Astrocyte of the spinal cord (primary cell): ENCODE measurements around the gene TPBGL.

Experiments used
- DNase-seq: peaks from one replicate; pipeline ENCODE4 v3.0.0; 2011; ENCODE audit warnings: low read depth, low spot score
- H3K4me3 ChIP-seq: 2 replicates; pipeline ENCODE4 v1.5.1; 2011; ENCODE audit warnings: low read depth, mild to moderate bottlenecking, low read length, moderate library complexity
- CTCF ChIP-seq: IDR thresholded peaks from 2 replicates; pipeline ENCODE4 v1.5.1; 2012; ENCODE audit warnings: low read depth, mild to moderate bottlenecking, low read length, inconsistent platforms
- in situ Hi-C: cut with HindIII; loops from 2 replicates; pipeline ENCODE4 v1.10.0; 2017; ENCODE audit warnings: low sequenced_read_pairs

Gene TPBGL

DNA sequence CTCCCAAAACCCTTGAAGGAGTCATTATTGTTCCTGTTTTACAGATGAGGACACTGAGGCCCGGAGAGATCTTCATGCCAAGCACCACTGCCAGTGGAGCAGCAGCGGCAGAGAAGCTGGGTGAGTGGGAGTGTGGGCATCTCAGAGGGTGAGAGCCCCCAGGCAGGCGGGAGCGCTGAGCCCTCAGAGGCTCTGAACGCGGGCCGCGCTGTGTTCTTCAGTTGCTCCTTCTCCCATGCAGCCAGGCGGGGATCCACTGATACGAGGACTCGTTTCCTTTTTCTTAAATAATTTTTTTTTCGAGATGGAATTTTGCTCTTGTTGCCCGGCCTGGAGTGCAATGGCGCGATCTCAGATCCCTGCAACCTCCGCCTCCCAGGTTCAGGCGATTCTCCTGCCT, 47.0 kb downstream of the TPBGL start:
- H3K4me3 ChIP-seq: no peak overlapping the region
- TF ChIP-seq CTCF: no peak
- in situ Hi-C loops: no loop called here
- DNase-seq: no peak

GRCh38 chr11:75289511-75289760, 48.9 kb downstream of the TPBGL start:
- no peak for TF ChIP-seq CTCF
- in situ Hi-C loops: no loop called here
- no peak for DNase-seq
- no peak overlapping the region for H3K4me3 ChIP-seq

GRCh38 chr11:75289919-75290318, 49.3 kb downstream of the TPBGL start:
- H3K4me3 ChIP-seq: no peak overlapping the region
- in situ Hi-C loops: no loop called here
- DNase-seq: no peak
- TF ChIP-seq CTCF: no peak

GRCh38 chr11:75291741-75292140, 51.2 kb downstream of the TPBGL start:
- DNase-seq: no peak
- in situ Hi-C loops: no loop called here
- no peak for TF ChIP-seq CTCF
- no peak overlapping the region for H3K4me3 ChIP-seq

DNA sequence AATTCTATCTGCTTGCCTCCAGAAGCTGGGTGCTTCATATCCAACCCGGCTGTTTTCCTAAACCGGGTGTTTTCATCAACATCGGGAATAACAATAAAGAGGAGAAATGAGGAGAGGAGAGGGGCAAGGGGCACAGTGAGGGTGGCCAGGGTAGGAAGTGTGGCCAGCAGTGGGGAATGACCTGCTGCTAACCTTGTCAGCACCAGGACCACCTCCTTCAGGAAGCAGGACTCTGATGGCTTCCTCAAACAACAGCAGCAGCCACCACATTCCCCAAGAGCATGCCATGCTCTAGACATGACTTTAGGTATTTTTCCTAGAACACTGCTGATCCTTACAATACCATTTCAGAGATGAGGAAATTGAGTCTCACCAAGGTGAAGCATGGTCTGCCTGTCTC, 52.4 kb downstream of the TPBGL start:
- no peak overlapping the region for H3K4me3 ChIP-seq
- in situ Hi-C loops: no loop called here
- TF ChIP-seq CTCF: no peak
- DNase-seq: no peak
